Islet precursor cell (in vitro differentiated cells): ENCODE measurements around the gene SIGLEC5.
"Not testable (repeated sequence)": the region's sequence is repeated elsewhere in the genome, so short reads cannot be mapped to it uniquely, and the experiment has no call there.

Source experiments
- DNase-seq: peaks from one replicate; pipeline ENCODE4 v3.0.0-alpha.2; 2018

Gene SIGLEC5

DNA sequence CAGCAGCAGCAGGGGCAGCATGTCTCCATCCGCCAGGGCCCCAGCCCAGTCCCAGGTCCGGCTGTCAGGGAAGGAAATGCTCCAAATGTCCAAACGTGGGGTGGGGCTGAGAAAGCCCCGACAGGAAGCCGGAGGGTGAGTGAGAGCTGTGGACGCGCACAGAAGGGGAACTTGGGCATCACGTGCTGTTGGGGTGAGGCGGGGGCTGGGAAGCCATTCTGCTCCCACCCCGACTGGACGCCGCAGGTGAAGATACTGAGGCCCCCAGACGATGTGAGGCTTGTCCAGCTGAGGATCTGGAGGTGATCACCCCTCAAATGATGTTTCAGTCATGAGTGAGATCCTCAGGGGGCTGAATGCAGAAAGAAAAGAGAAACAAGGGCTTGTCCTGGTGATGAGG is at the start of gene SIGLEC5:
SIGLEC5 (minus strand) TSS at position 87 of the 400 bp plus-strand sequence; CDS start at position 21, 66 bp downstream.
- not testable (repeated sequence) for DNase-seq

DNA sequence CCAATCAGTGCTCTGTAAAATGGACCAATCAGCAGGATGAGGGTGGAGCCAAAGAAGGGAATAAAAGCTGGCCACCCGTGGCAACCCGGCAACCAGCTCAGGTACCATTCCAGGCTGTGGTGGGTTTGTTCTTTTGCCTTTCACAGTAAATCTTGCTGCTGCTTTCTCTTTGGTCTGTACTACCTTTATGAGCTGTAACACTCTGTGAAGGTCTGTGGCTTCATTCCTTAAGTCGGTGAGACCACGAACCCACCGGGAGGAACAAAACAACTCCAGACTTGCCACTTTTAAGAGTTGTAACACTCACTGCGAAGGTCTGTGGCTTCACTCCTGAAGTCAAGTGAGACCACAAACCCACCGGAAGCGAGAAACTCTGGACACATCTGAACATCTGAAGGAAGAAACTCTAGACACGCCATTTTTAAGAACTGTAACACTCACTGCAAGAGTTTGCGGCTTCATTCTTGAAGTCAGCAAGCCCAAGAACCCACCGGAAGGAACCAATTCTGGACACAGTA is 46.4 kb upstream of the SIGLEC5 start:
- DNase-seq: no peak

- DNase-seq: not testable (repeated sequence)
These were observed 45.8 kb upstream of the SIGLEC5 start for GRCh38 chr19:51675911-51676565.

DNA sequence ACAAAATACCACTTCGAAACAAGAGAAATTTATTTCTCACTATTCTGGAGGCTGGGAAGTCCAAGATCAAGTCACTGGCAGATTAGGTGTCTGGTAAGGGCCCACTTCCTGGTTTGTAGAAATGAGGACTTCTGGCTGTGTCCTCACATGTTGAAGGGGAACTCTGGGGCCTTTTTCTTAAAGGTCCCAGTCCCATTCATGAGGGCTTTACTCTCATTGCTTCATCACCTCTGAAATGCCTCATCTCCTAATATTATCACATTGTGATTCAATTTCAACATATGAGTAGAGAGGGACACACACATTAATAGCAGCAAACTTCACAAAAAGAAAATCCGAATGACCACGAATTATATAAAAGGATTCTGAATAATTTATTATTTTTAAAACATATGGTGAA is 38.0 kb upstream of the SIGLEC5 start:
- DNase-seq: no peak

- DNase-seq: no peak
These were observed 34.8 kb upstream of the SIGLEC5 start for GRCh38 chr19:51664997-51665396.

DNA sequence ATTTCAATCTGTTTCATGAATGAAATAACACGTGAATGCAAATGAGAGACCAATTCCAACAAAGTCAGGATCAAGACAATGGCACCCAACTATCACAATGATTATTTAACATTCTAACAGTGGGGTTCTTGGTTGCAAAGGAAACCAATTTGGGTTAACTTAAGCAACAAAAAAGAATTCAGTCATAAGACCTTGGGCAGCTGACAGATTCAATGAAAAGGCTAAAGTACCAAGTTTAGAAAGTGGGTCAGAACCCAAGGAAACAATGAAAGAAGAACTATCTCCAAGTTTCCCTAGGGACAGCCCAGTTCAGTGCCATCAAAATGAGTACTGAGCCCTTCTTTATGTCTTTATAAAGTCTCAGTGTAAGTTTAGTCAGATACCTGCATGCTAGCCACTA is 33.9 kb upstream of the SIGLEC5 start:
- no peak for DNase-seq

GRCh38 chr19:51663650-51664049 is 33.4 kb upstream of the SIGLEC5 start:
- no peak for DNase-seq

DNA sequence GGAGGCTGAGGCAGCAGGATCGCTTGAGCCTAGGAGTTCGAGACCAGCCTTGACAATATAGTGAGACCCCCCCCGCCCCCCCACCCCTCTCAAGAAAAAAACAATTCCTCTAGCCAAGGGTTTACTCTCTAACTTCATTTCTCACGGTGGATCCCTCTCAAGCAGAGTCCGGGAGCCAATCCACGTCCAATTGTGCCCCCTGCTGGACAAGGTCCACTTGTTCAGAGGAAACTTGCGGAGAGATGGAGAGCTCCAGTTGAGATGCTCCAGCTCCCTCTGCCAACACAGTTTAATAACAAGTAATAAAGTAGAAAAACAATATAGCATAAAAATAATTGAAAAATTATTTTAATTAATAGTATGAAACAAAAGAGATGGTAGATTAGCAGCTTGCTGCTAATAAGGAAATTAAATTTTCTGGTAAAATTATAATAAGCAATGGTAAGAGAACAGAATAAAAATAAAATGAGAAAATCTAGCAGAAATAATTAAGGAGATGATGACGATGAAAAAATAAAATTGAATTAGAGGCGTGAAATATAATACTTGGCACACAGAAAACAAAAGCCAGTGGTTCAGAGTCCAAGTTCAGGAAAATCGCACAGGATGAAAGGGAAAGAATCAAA is 30.9 kb upstream of the SIGLEC5 start:
- DNase-seq: peak; percentile 82

DNA sequence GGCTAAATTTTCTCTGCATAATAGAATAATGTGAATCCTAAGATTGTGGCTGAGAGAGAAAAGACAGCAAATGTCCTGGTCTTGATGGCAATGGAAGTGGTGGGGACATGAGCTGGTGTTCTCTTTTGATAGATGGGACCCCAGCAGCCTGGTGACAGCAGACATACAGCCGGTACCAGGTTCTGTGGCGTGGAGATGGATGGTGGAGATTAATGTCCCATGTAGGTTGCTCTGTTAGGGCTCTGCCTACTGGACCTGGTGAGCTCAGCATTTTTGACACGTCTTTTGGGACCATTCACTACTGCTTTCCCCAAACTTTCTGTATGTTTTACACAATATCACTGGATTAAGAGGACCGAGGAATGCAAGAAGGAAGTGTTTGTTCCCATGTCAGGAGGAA is 24.6 kb upstream of the SIGLEC5 start:
- DNase-seq: no peak

DNA sequence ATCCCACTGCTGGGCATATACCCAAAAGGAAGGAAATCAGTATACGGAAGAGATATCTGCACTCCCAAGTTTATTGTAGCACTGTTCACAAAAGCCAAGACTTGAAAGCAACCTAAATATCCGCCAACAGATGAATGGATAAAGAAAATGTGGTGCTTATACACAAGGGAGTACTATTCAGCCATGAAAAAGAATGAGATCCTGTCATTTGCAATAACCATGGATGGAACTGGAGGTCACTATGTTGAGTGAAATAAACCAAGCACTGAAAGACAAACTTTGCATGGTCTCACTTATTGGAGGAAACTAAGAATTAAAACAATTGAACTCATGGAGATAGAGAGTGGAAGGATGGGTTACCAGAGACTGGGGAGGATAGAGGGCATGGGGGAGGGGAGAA is 23.0 kb upstream of the SIGLEC5 start:
- DNase-seq: no peak

GRCh38 chr19:51652266-51652665 is 22.1 kb upstream of the SIGLEC5 start:
- no peak for DNase-seq

DNA sequence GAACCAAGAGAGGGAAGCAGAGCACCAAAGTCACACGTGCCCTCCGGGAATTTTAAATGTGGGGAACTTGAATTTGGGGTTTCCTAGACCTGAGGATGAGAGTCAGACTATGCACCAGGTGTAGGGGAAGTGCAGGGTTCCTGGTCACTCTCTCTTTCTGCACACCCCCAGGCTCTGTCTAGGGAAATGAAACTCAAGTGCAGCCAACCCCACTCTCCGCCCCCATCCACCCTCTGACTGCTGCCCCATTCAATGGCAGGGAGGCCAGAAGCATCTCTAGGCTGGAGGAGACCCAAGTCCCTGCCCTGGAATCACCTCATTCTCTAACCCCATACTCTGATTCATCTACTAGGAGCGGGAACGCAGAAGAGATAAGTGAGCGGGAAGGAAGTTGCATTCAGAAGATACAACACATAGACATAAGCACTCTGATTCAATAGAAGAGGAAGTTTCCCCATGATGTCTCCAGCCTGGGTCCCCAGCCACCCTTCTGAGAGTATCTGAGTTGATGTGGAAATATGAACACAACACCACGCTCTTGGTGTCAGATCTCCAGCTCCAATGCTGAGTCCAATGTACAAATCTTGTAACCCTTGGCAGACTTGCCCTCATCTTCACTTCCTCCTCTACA is 21.1 kb upstream of the SIGLEC5 start:
- DNase-seq: no peak

GRCh38 chr19:51647318-51647717 is 17.1 kb upstream of the SIGLEC5 start:
- no peak for DNase-seq

- DNase-seq: not testable (repeated sequence)
These were observed 16.5 kb upstream of the SIGLEC5 start, which contains the start of gene SIGLEC14 for GRCh38 chr19:51646730-51647129. Gene SIGLEC14 (minus strand): TSS chr19:51646825. CDS start chr19:51646759, 66 bp downstream.

DNA sequence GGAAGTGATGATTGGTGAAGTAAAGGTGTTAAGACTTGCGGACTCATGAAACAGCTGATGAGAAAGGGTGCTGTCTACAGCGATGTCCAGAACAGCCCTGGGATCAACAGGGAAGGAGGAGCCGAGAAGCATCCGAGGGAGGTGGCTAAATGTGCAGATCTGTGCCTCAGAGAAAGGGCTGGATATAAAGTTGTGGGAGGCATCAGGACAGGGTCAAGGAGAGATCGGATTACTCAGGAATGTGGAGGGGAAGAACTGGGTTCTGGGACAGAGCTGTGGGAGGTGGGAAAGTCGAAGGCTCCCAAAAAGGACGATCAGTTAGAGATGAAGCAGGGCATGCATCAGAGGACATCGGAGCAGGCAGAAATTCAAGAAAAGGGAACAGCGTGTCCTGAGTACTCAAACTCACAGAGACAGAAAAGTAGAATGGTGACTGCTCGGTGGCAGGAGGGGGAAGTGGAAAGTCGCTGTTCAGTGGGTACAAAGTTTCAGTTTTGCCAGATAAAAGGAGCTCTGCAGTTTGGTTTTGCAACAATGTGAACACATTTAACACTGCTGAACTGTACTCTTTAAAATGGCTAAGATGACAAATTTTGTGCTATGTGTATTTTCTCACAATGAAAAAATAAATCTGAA is 14.6 kb upstream of the SIGLEC5 start:
- no peak for DNase-seq

- DNase-seq: no peak
These were observed 11.4 kb upstream of the SIGLEC5 start for GRCh38 chr19:51641648-51642047.

DNA sequence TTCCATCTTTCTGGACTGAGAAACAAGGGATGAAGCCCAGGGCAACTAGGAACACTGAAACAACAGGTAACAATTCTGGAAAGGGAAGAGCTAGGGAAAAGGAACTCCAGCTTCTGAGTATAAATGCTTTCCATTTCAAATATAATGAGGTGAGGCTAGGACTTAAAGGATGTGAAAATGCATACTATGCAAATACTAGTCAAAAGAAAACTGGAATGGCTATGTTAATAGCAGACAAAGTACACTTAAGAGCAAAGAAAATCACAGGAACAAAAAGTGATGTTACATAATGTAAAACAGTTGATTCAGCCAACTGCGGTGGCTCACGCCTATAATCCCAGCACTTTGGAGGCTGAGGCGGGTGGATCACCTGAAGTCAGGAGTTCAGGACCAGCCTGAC is 10.2 kb upstream of the SIGLEC5 start:
- no peak for DNase-seq

GRCh38 chr19:51639916-51640315 is 9.7 kb upstream of the SIGLEC5 start:
- DNase-seq: no peak

DNA sequence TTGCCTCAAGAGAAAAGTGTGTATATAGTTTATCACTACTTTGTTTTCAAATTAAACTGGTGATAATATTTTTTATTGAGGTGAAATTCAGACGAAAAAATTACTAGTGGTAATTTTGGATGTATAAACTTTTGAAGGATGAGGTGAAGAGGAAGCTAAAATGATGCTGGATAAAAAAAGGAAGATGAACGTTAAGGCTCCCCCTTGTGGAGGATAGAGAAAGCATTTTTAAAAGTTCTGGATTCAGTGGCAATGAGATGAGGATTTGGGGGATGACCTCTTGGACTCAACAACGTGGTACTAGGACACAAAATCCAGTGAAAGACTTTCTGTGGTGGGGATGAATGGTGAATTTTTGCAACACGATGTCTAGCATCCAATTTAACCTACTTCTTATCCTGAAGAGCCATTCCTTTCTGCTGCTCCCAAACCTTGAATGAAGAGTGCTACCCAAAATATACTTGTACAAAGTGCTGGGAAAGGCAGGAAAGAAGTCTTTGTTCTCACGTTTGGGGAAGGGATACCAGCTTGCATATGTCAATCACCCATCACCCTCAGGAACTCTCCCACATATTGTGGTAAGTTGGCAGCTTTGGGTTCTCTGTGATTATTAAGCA is 7.3 kb upstream of the SIGLEC5 start:
- DNase-seq: no peak

- no peak for DNase-seq
These were observed 1.9 kb upstream of the SIGLEC5 start for GRCh38 chr19:51632126-51632525.

GRCh38 chr19:51628153-51628939 is 1.9 kb downstream of the SIGLEC5 start:
- DNase-seq: no peak

DNA sequence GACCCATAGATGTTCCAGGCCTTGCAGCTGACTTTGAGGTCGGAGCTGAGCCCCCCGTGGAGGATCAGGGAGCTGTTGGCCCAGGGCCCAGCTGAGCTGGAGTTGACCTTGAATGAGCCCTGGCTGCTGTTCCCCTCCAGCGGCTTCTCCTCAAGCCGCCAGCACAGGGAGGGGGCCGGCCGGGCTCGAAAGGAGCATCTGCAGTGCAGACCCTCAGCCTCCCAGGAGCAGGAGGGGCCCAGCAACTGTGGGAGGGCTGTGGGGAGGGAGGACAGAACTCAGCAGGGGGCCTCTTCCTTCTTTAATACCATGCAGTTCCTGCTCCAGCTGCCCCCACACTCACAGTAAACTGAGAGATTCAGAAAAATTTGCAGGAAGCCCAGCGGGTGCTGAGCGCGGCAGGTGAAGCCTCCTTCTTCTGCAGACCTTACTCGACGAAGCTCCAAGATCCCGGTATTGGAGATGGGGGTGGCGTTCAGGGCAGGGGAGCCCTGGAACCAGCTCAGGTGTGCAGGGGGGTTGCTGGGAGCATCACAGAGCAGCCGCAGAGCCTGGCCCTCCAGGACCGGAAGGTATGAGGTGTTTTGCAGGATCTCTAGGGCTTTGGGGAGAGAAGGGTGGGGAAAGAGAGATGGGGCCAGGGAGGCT is 2.6 kb downstream of the SIGLEC5 start:
- DNase-seq: no peak
